GM18502 (cell line): ENCODE measurements around the gene MTHFD1L.
"Not testable (repeated sequence)": the region's sequence is repeated elsewhere in the genome, so short reads cannot be mapped to it uniquely, and the experiment has no call there.

Experiments used
- ATAC-seq: cut with Tn5 transposase; IDR thresholded peaks from one replicate; pipeline ENCODE4 v1.9.1; 2021; ENCODE audit warnings: mild to moderate bottlenecking; ENCODE audit not compliant: unreplicated experiment, poor library complexity

The MTHFD1L gene

GRCh38 chr6:150865406-150866146, at the start of gene MTHFD1L:
TSS of gene MTHFD1L (plus strand) at chr6:150865702. CDS start at chr6:150865823, 121 bp downstream.
- ATAC-seq: peak; percentile 77

- not testable (repeated sequence) for ATAC-seq
Observed at GRCh38 chr6:150816554-150816953, 48.9 kb upstream of the MTHFD1L start.

- ATAC-seq: no peak
Observed at GRCh38 chr6:150822932-150823331, 42.6 kb upstream of the MTHFD1L start.

GRCh38 chr6:150826788-150827187, 38.7 kb upstream of the MTHFD1L start:
- no peak for ATAC-seq

- ATAC-seq: not testable (repeated sequence)
Observed at GRCh38 chr6:150828107-150828506, 37.4 kb upstream of the MTHFD1L start.

- ATAC-seq: no peak
Observed at GRCh38 chr6:150830439-150831165, 34.9 kb upstream of the MTHFD1L start.

GRCh38 chr6:150831577-150831976, 33.9 kb upstream of the MTHFD1L start:
- no peak for ATAC-seq

GRCh38 chr6:150835620-150836019, 29.9 kb upstream of the MTHFD1L start:
- ATAC-seq: no peak

GRCh38 chr6:150840185-150840584, 25.3 kb upstream of the MTHFD1L start:
- no peak for ATAC-seq

- no peak for ATAC-seq
Observed at GRCh38 chr6:150841189-150841588, 24.3 kb upstream of the MTHFD1L start.

- ATAC-seq: no peak
Observed at GRCh38 chr6:150841697-150842096, 23.8 kb upstream of the MTHFD1L start.

GRCh38 chr6:150844371-150844770, 21.1 kb upstream of the MTHFD1L start:
- ATAC-seq: no peak

- no peak for ATAC-seq
Observed at GRCh38 chr6:150846641-150847040, 18.9 kb upstream of the MTHFD1L start.

- no peak for ATAC-seq
Observed at GRCh38 chr6:150848400-150848799, 17.1 kb upstream of the MTHFD1L start.

- ATAC-seq: not testable (repeated sequence)
Observed at GRCh38 chr6:150854392-150854791, 11.1 kb upstream of the MTHFD1L start.

GRCh38 chr6:150855171-150855570, 10.3 kb upstream of the MTHFD1L start:
- ATAC-seq: not testable (repeated sequence)

GRCh38 chr6:150857062-150857944, 8.2 kb upstream of the MTHFD1L start:
- ATAC-seq: no peak

GRCh38 chr6:150857945-150858308, 7.6 kb upstream of the MTHFD1L start:
- no peak for ATAC-seq

- peak; percentile 21 for ATAC-seq
Observed at GRCh38 chr6:150861448-150862168, 3.9 kb upstream of the MTHFD1L start.
